CD4-positive, alpha-beta memory T cell (primary cell): ENCODE measurements around the gene SHCBP1L. TPM values are rescaled to one million over a fixed set of nuclear protein-coding genes. Genes with fewer than 3 reads are reported as not detected.
"Not testable (repeated sequence)": the region's sequence is repeated elsewhere in the genome, so short reads cannot be mapped to it uniquely, and the experiment has no call there.

ENCODE experiments used
- CTCF ChIA-PET: fragments of 350-600 bp; sonication (Branson Sonifier 250); formaldehyde crosslinking; loops from one replicate; lab custom pipeline; 2021; ENCODE audit warnings: inconsistent platforms; ENCODE audit not compliant: partially characterized antibody; lab: Charles Lee
- POLR2A ChIA-PET: fragments of 350-600 bp; sonication (Branson Sonifier 250); formaldehyde crosslinking; loops from one replicate; lab custom pipeline; 2021; ENCODE audit not compliant: partially characterized antibody; lab: Charles Lee
- DNase-seq, 5 donors: peaks; one replicate each; pipeline versions ENCODE4 v3.0.0 to v3.0.0-alpha.2; 2020 to 2022; ENCODE audit warnings: mixed read lengths in 1 of 5
- H3K27ac ChIP-seq: one replicate; pipeline ENCODE4 v1.7.0; 2013; ENCODE audit warnings: low read depth, low read length
- H3K27me3 ChIP-seq: 2 replicates; pipeline ENCODE4 v1.7.0; 2013; ENCODE audit warnings: mild to moderate bottlenecking, low read length, moderate library complexity; ENCODE audit not compliant: insufficient read depth
- H3K36me3 ChIP-seq: 2 replicates; pipeline ENCODE4 v1.7.0; 2013; ENCODE audit warnings: mild to moderate bottlenecking, low read length, moderate library complexity; ENCODE audit not compliant: insufficient read depth
- H3K4me1 ChIP-seq: 2 replicates; pipeline ENCODE4 v1.7.0; 2013; ENCODE audit warnings: mild to moderate bottlenecking, low read length, moderate library complexity; ENCODE audit not compliant: insufficient read depth
- H3K4me3 ChIP-seq, 2 donors: one replicate each; pipeline ENCODE4 v1.7.0; 2013; ENCODE audit warnings: low read length in 2 of 2, mild to moderate bottlenecking in 1 of 2
- H3K9me3 ChIP-seq, 2 donors: one replicate each; pipeline ENCODE4 v1.7.0; 2013; ENCODE audit warnings: low read length in 2 of 2, control low read depth in 1 of 2; ENCODE audit not compliant: control insufficient read depth in 1 of 2
- H3K27ac Mint-ChIP-seq, 7 donors: one replicate each; pipeline ENCODE4 v1.8.0; 2020 to 2021; ENCODE audit warnings: mixed read lengths in 7 of 7, mild to moderate bottlenecking in 6 of 7, inconsistent platforms in 3 of 7, moderate library complexity in 3 of 7
- H3K27me3 Mint-ChIP-seq, 2 donors: one replicate each; pipeline ENCODE4 v1.8.0; 2020 to 2021; ENCODE audit warnings: mixed read lengths in 2 of 2
- H3K36me3 Mint-ChIP-seq, 2 donors: one replicate each; pipeline ENCODE4 v1.8.0; 2020 to 2021; ENCODE audit warnings: mixed read lengths in 2 of 2, inconsistent platforms in 1 of 2, mild to moderate bottlenecking in 1 of 2
- H3K4me1 Mint-ChIP-seq, 4 donors: one replicate each; pipeline ENCODE4 v1.8.0; 2020 to 2021; ENCODE audit warnings: mixed read lengths in 4 of 4, mild to moderate bottlenecking in 1 of 4
- H3K4me3 Mint-ChIP-seq, 8 donors: one replicate each; pipeline ENCODE4 v1.8.0; 2020 to 2021; ENCODE audit warnings: mixed read lengths in 8 of 8, mild to moderate bottlenecking in 7 of 8, moderate library complexity in 6 of 8, inconsistent platforms in 3 of 8
- H3K9me3 Mint-ChIP-seq, 8 donors: one replicate each; pipeline ENCODE4 v1.8.0; 2020 to 2021; ENCODE audit warnings: mixed read lengths in 8 of 8, mild to moderate bottlenecking in 5 of 8, inconsistent platforms in 3 of 8, moderate library complexity in 1 of 8
- intact Hi-C: fragments of 100-400 bp; cut with micrococcal nuclease; formaldehyde crosslinking; loops from one replicate; pipeline ENCODE4 v1.15.1; 2023
- polyA plus RNA-seq, 2 donors: library from polyadenylated mRNA; unstranded; fragments of 300-500 nt; fragmentation: Illumina TruSeq; gene quantifications; one replicate each; pipeline ENCODE4 v1.2.3, GENCODE V29; 2021
- total RNA-seq, 2 experiments: library from RNA; stranded (reverse); gene quantifications; one replicate each; pipeline ENCODE4 v1.2.3, GENCODE V29; 2021

SHCBP1L gene
- total and polyA plus RNA-seq, 4 experiments from 2014 or later, result not detected

DNA sequence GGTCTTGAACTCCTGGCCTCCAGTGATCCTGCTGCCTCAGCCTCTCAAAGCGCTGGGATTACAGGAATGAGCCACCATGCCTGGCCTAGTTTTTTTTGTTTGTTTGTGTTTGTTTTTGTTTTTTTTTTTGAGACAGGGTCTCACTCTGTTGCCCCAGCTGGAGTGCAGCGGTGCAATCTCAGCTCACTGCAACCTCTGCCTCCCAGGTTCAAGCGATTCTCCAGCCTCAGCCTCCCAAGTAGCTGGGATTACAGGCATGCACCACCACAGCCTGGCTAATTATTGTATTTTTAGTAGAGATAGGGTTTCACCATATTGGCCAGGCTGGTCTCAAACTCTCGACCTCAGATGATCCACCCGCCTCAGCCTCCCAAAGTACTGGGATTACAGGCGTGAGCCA, 9.6 kb downstream of the SHCBP1L start:
- H3K9me3 Mint-ChIP-seq, DNase-seq, H3K4me1 Mint-ChIP-seq, H3K4me1 ChIP-seq, H3K4me3 Mint-ChIP-seq, H3K36me3 ChIP-seq, H3K9me3 ChIP-seq, H3K27me3 ChIP-seq, H3K4me3 ChIP-seq, CTCF ChIA-PET, H3K27ac Mint-ChIP-seq, H3K27ac ChIP-seq, intact Hi-C loops, H3K36me3 Mint-ChIP-seq: not testable (repeated sequence)
- POLR2A ChIA-PET, result interaction anchor here (0.8 kb wide), 1 partner anchor 12 kb away, joined by 3 read pairs; no protein-coding TSS in a partner anchor
- H3K27me3 Mint-ChIP-seq, result peaks cover 14 to 17% of the 10 kb centered on the region in 2 donors

DNA sequence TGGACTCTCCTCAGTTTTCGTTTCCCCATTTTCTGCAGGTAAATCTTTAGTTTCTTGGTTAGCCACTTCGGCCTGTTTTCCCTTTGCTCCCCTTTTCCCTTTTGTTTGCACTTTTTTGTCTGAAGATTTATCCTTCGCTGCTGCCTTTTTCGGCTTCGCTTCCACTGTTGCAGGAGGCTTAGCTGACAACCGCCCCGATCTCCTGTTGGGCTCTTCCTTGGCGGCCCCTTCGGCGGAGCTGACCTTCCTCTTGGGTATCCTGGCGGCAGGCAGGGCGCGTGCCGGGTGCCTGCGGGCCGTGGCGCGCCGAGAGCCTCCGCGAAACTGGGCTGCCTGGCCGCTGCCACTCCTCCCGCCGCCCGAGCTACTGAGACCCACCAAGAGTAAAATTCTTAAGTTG, 10.8 kb downstream of the SHCBP1L start:
- Mint-ChIP-seq H3K4me3 (peak overlapping the region in 2 of 8 donors; percentile 34 to 70), H3K27me3 (peaks cover 15 to 23% of the 10 kb centered on the region in 2 donors)
- H3K9me3 ChIP-seq, intact Hi-C loops, H3K27me3 ChIP-seq, DNase-seq, H3K4me1 ChIP-seq, H3K4me1 Mint-ChIP-seq, H3K4me3 ChIP-seq, H3K27ac Mint-ChIP-seq, H3K9me3 Mint-ChIP-seq, POLR2A ChIA-PET, H3K36me3 Mint-ChIP-seq, H3K36me3 ChIP-seq, H3K27ac ChIP-seq: not testable (repeated sequence)
- CTCF ChIA-PET, result interaction anchor here (1.2 kb wide), 1 partner anchor 21 kb away, joined by 4 read pairs; no protein-coding TSS in a partner anchor

DNA sequence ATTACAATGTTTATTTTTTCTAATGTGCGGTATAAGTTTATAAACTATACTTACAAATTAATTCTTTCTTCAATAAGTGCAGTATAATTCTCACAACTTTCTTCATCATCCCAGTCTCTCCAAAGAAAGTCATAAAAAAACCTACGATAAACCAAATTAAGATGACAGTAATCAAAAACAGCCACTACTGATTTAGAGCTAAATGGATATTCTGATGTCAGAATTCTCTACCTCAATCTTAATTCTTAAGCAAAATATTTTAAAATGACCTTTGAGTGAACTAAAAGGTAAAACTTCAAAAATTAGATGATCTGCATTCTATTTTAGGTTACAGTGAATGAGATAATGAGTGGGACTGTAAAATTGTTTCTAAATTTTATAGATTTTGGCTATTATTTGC, 13.6 kb downstream of the SHCBP1L start:
- no peaks in the 10 kb centered on the region for H3K27me3 ChIP-seq
- H3K27me3 Mint-ChIP-seq, result peaks cover 13 to 23% of the 10 kb centered on the region in 2 donors
- H3K9me3 ChIP-seq, result no peaks in the 10 kb centered on the region
- H3K9me3 Mint-ChIP-seq, result peaks cover 0 to 11% (median 7%) of the 10 kb centered on the region in 8 donors
- DNase-seq, result no peak
- H3K4me1 ChIP-seq, result no peaks in the 10 kb centered on the region
- no peaks in the 10 kb centered on the region for H3K4me1 Mint-ChIP-seq
- intact Hi-C loops, result no loop called here
- H3K4me3 Mint-ChIP-seq, result no peak overlapping the region
- no peaks in the 10 kb centered on the region for H3K36me3 ChIP-seq
- no peak overlapping the region for H3K27ac Mint-ChIP-seq
- H3K36me3 Mint-ChIP-seq, result no peaks in the 10 kb centered on the region
- no peak overlapping the region for H3K27ac ChIP-seq
- POLR2A ChIA-PET, result no interaction called here
- H3K4me3 ChIP-seq, result no peak overlapping the region
- CTCF ChIA-PET, result no interaction called here

DNA sequence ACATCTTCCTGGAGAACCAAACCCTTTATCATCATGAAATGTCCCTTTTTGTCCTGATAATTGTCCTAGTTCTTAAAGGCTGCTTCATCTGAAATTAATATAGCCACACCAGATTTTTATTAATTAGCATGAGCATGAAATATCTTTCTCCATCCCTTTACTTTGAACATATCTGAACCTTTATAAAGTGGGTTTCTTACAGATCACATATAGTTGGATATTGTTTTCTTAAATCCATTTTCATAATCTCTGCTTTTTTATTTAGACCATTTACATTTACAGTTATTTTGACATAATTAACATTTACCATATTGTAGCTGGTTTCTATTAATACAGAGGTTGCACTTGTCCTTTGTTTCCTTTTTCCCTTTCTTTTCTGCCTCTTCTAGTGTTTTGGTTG, 17.2 kb downstream of the SHCBP1L start:
- Histone ChIP-seq H3K9me3 (no peaks in the 10 kb centered on the region), H3K36me3 (no peaks in the 10 kb centered on the region), H3K4me3 (no peak overlapping the region), H3K4me1 (no peaks in the 10 kb centered on the region), H3K27me3 (no peaks in the 10 kb centered on the region), H3K27ac (no peak overlapping the region)
- DNase-seq, result no peak
- ChIA-PET POLR2A (no interaction called here), CTCF (no interaction called here)
- Mint-ChIP-seq H3K36me3 (no peaks in the 10 kb centered on the region), H3K27ac (no peak overlapping the region), H3K9me3 (peaks cover 0 to 11% (median 8%) of the 10 kb centered on the region in 8 donors), H3K27me3 (peaks cover 13 to 15% of the 10 kb centered on the region in 2 donors), H3K4me1 (no peaks in the 10 kb centered on the region), H3K4me3 (no peak overlapping the region)
- intact Hi-C loops, result no loop called here

DNA sequence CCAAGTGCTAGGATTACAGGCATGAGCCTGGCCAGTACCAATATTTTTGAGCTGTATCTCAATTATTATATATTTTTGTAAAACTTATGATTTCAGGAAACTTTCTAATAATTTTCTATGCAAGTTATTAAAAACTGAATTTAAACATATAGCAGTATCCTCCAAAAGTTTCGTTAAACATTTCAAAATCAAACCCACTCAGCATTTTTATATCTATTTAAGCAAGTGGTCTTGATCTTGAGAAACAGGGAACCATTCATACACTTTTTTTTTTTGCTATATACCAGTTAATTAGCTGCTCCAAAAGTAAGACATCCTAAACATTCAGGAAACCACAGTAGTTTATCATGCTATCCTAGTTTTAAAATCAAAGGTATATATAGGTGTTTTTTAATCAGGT, 22.0 kb downstream of the SHCBP1L start:
- no peaks in the 10 kb centered on the region for H3K36me3 Mint-ChIP-seq
- Histone ChIP-seq H3K9me3 (no peaks in the 10 kb centered on the region), H3K27ac (no peak overlapping the region), H3K4me3 (no peak overlapping the region), H3K27me3 (no peaks in the 10 kb centered on the region), H3K36me3 (no peaks in the 10 kb centered on the region), H3K4me1 (no peaks in the 10 kb centered on the region)
- H3K27me3 Mint-ChIP-seq, result peaks cover 2 to 8% of the 10 kb centered on the region in 2 donors
- ChIA-PET POLR2A (no interaction called here), CTCF (interaction anchor here (0.7 kb wide), 1 partner anchor 81 kb away, joined by 6 read pairs; no protein-coding TSS in a partner anchor)
- H3K4me3 Mint-ChIP-seq, result no peak overlapping the region
- intact Hi-C loops, result no loop called here
- no peak overlapping the region for H3K27ac Mint-ChIP-seq
- no peak for DNase-seq
- peaks cover 0 to 10% (median 6%) of the 10 kb centered on the region in 8 donors for H3K9me3 Mint-ChIP-seq
- H3K4me1 Mint-ChIP-seq, result peaks cover 0 to 3% (median 1%) of the 10 kb centered on the region in 4 donors

DNA sequence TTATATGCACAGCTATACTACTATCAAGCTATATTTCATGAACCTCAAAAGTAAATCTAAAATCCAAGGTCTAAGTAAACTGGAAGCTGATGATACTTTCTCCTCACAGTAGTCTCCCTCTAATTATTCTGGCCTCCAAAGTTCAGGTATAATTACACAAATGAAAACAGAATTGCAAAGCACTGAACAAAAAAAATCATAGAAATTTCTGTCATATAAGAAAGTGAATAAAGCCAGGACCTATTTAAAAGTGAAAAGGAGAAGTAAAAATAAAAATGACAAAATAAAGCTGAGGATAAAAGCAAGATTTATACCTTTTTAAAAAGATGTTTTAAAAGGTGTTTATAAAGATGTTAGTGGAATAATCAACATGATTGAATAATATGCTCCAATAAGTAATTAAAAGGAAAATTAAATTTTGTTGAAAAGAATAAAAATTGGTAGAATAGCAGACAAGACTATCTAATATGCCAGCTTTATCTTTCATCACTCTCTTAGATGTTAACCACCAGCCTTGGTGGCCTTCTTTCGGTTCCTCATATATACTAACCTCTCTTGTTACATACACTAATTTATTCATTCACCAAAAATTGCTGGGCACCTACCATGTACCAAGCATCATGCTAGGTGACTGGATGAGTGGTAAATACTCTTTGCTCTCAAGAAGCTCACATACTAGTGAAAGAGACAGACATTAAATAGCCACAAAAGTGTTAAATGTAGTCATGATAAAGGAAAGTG, 25.1 kb downstream of the SHCBP1L start:
- no peaks in the 10 kb centered on the region for H3K9me3 ChIP-seq
- Mint-ChIP-seq H3K9me3 (peaks cover 0 to 2% (median 0%) of the 10 kb centered on the region in 8 donors), H3K4me3 (no peak overlapping the region), H3K27me3 (peaks cover 5 to 10% of the 10 kb centered on the region in 2 donors), H3K36me3 (no peaks in the 10 kb centered on the region), H3K27ac (no peak overlapping the region), H3K4me1 (peaks cover 0 to 3% (median 1%) of the 10 kb centered on the region in 4 donors)
- ChIA-PET POLR2A (no interaction called here), CTCF (no interaction called here)
- no peaks in the 10 kb centered on the region for H3K4me1 ChIP-seq
- H3K36me3 ChIP-seq, result no peaks in the 10 kb centered on the region
- no peak for DNase-seq
- intact Hi-C loops, result no loop called here
- H3K27ac ChIP-seq, result no peak overlapping the region
- H3K4me3 ChIP-seq, result no peak overlapping the region
- no peaks in the 10 kb centered on the region for H3K27me3 ChIP-seq

DNA sequence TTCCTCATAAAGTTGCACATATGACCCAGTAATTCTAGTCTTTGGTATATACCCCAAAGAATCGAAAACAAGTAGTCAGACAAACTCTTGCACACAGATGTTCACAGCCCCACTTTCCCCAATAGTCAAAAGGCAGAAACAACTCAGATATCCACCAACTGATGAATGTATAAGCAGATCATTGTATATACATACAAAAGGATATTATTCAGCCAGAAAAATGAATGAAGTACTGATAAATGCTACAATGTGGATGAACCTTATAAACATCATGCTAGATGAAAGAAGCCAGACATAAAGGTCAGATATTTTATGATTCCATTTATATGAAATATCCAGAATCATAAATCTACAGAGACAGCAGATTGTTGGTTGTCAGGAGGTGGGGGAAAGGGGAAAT, 27.3 kb downstream of the SHCBP1L start:
- CTCF ChIA-PET, result no interaction called here
- Histone ChIP-seq H3K9me3 (no peaks in the 10 kb centered on the region), H3K27ac (no peak overlapping the region), H3K4me3 (no peak overlapping the region), H3K4me1 (no peaks in the 10 kb centered on the region), H3K36me3 (no peaks in the 10 kb centered on the region), H3K27me3 (no peaks in the 10 kb centered on the region)
- no peak overlapping the region for H3K27ac Mint-ChIP-seq
- POLR2A ChIA-PET, result no interaction called here
- H3K4me3 Mint-ChIP-seq, result no peak overlapping the region
- no peak for DNase-seq
- peaks cover 5 to 11% of the 10 kb centered on the region in 2 donors for H3K27me3 Mint-ChIP-seq
- H3K9me3 Mint-ChIP-seq, result no peaks in the 10 kb centered on the region
- peaks cover 0 to 3% (median 1%) of the 10 kb centered on the region in 4 donors for H3K4me1 Mint-ChIP-seq
- intact Hi-C loops, result no loop called here
- H3K36me3 Mint-ChIP-seq, result no peaks in the 10 kb centered on the region
